Endothelial cell of umbilical vein (primary cell): ENCODE data around the gene CLPTM1L. TPM values are rescaled to one million over a fixed set of nuclear protein-coding genes. Genes with fewer than 3 reads are reported as not detected.

Source experiments
- BruUV-seq: library from RNA; stranded (reverse); fragments of 400-500 nt; replicated peaks from 2 replicates; lab custom pipeline; 2021; lab: Mats Ljungman, UMichigan
- CTCF ChIA-PET: fragments of 300-600, 350-600 bp; sonication (Branson Sonifier 250); formaldehyde crosslinking; loops from one replicate; lab custom pipeline; 2021; ENCODE audit warnings: antibody characterized with exemption, inconsistent platforms; lab: Charles Lee
- POLR2A ChIA-PET: fragments of 300-600, 350-600 bp; sonication (Branson Sonifier 250); formaldehyde crosslinking; loops from one replicate; lab custom pipeline; 2021; ENCODE audit warnings: antibody characterized with exemption, inconsistent platforms; lab: Charles Lee
- DNase-seq: peaks from one replicate; pipeline ENCODE4 v3.0.0-alpha.2; 2011; ENCODE audit warnings: low read depth, low spot score
- FAIRE-seq: peaks from 2 replicates; lab custom pipeline; 2011; peaks lifted over from hg19 to GRCh38; lab: Jason Lieb, UNC
- H2AFZ ChIP-seq: 2 replicates; pipeline ENCODE4 v1.6.0; 2012; ENCODE audit warnings: low read depth, low read length, control low read depth, inconsistent platforms
- H3K27ac ChIP-seq: 2 replicates; pipeline ENCODE4 v1.5.1; 2011; ENCODE audit warnings: low read depth, mild to moderate bottlenecking, control low read depth, low read length, moderate library complexity; ENCODE audit not compliant: insufficient read depth
- H3K27me3 ChIP-seq, 2 experiments: 2 replicates each; pipeline versions ENCODE4 v1.6.0 to v1.6.1; 2011; ENCODE audit warnings: low read length in 2 of 2, mixed read lengths in 1 of 2; ENCODE audit not compliant: control insufficient read depth in 2 of 2, insufficient read depth in 2 of 2
- H3K36me3 ChIP-seq, 2 experiments: 2 replicates in 1 of 2; 3 replicates in 1 of 2; pipeline ENCODE4 v1.5.1; 2011; ENCODE audit warnings: low read length in 2 of 2, mild to moderate bottlenecking in 1 of 2, moderate library complexity in 1 of 2; ENCODE audit not compliant: control insufficient read depth in 2 of 2, insufficient read depth in 2 of 2; ENCODE audit errors: extremely low read depth in 1 of 2
- H3K4me1 ChIP-seq: 3 replicates; pipeline ENCODE4 v1.5.1; 2011; ENCODE audit warnings: mild to moderate bottlenecking, low read length; ENCODE audit not compliant: control insufficient read depth, insufficient read depth; ENCODE audit errors: extremely low read depth
- H3K4me2 ChIP-seq: 2 replicates; pipeline ENCODE4 v1.6.1; 2011; ENCODE audit warnings: low read length, control low read depth, mixed read lengths; ENCODE audit not compliant: insufficient read depth
- H3K4me3 ChIP-seq, 3 experiments: fragments of 200-600 bp in 1 of 3; sonication (generic), shearing (Covaris generic) in 1 of 3; replicated peaks in 1 of 3; 2 replicates each; pipeline ENCODE4 v1.5.1; 2011 to 2016; ENCODE audit warnings: control low read depth in 3 of 3, low read length in 3 of 3, mild to moderate bottlenecking in 2 of 3, inconsistent platforms in 1 of 3, low read depth in 1 of 3, moderate library complexity in 1 of 3; ENCODE audit not compliant: insufficient read depth in 1 of 3
- H3K79me2 ChIP-seq: 2 replicates; pipeline ENCODE4 v1.6.0; 2012; ENCODE audit warnings: low read length, inconsistent platforms; ENCODE audit not compliant: control insufficient read depth, insufficient read depth
- H3K9ac ChIP-seq: replicated peaks from 2 replicates; pipeline ENCODE3; 2011; ENCODE audit warnings: low read length, control low read depth; ENCODE audit not compliant: insufficient read depth; ENCODE audit errors: extremely low read depth
- H3K9me1 ChIP-seq: replicated peaks from 3 replicates; pipeline ENCODE4 v1.6.0; 2011; ENCODE audit warnings: mild to moderate bottlenecking, low read length; ENCODE audit not compliant: control insufficient read depth, insufficient read depth; ENCODE audit errors: extremely low read depth
- H3K9me3 ChIP-seq: replicated peaks from 2 replicates; pipeline ENCODE4 v1.5.1; 2012; ENCODE audit warnings: low read length, inconsistent platforms; ENCODE audit not compliant: control insufficient read depth, insufficient read depth
- H4K20me1 ChIP-seq: replicated peaks from 2 replicates; pipeline ENCODE3; 2011; ENCODE audit warnings: mild to moderate bottlenecking, low read length; ENCODE audit not compliant: control insufficient read depth, insufficient read depth; ENCODE audit errors: extremely low read depth
- EZH2 ChIP-seq: IDR thresholded peaks from 2 replicates; pipeline ENCODE4 v1.6.1; 2012; ENCODE audit warnings: borderline replicate concordance, low read depth, mild to moderate bottlenecking, moderate library complexity, low read length, inconsistent platforms; ENCODE audit not compliant: severe bottlenecking
- FOS ChIP-seq: IDR thresholded peaks from 2 replicates; pipeline ENCODE4 v1.6.1; 2011; ENCODE audit warnings: mild to moderate bottlenecking, low read length, moderate library complexity, borderline replicate concordance; ENCODE audit not compliant: insufficient read depth
- GATA2 ChIP-seq: IDR thresholded peaks from 2 replicates; pipeline ENCODE4 v1.7.0; 2011; ENCODE audit warnings: low read depth, mild to moderate bottlenecking, moderate library complexity, mixed read lengths, low read length; ENCODE audit not compliant: insufficient read length, insufficient read depth
- JUN ChIP-seq: IDR thresholded peaks from 2 replicates; pipeline ENCODE4 v1.6.1; 2011; ENCODE audit warnings: borderline replicate concordance, low read depth; ENCODE audit not compliant: insufficient read length, insufficient read depth
- MYC ChIP-seq: IDR thresholded peaks from one replicate; pipeline ENCODE4 v1.6.1; 2011; ENCODE audit warnings: mild to moderate bottlenecking, low read depth, low read length
- POLR2A ChIP-seq: IDR thresholded peaks from 2 replicates; pipeline ENCODE4 v1.6.1; 2012; ENCODE audit warnings: low read depth, mild to moderate bottlenecking, control low read depth, low read length
- POLR2AphosphoS5 ChIP-seq: IDR thresholded peaks from 2 replicates; pipeline ENCODE4 v1.6.1; 2012; ENCODE audit warnings: low read depth, mild to moderate bottlenecking, control low read depth, low read length, moderate library complexity; ENCODE audit not compliant: insufficient read depth
- dilution Hi-C: fragments of 300-500 bp; cut with MboI; formaldehyde crosslinking; loops from one replicate; pipeline ENCODE4 v1.15.0; 2019; ENCODE audit warnings: low sequenced_read_pairs; ENCODE audit not compliant: extremely low pct_ligation_motif_present
- intact Hi-C: fragments of 100-400 bp; cut with micrococcal nuclease; formaldehyde crosslinking; loops from one replicate; pipeline ENCODE4 v1.10.0; 2022
- polyA plus RNA-seq, 4 experiments: library from polyadenylated mRNA; depleted of rRNA in 3 of 4; stranded (reverse) in 3 of 4; unstranded in 1 of 4; fragments of >200 nt; gene quantifications; 2 replicates each; pipeline versions ENCODE4 v1.2.1 to v1.2.3, GENCODE V29; 2011 to 2012; ENCODE audit warnings: missing spikeins in 1 of 4
- total RNA-seq: library from RNA; stranded (reverse); gene quantifications from 2 replicates; pipeline ENCODE4 v1.2.3, GENCODE V29; 2021
- TF ChIP-seq, protein P1 (sequence below): IDR thresholded peaks from 2 replicates; pipeline ENCODE4 v1.6.1; 2011; ENCODE audit not compliant: insufficient read depth, insufficient read length

The CLPTM1L gene
- total and polyA plus RNA-seq, 2 donors (not counting 3 experiments of a cell fraction or from before 2014, with no cell fraction given), result 116 to 191 TPM

DNA sequence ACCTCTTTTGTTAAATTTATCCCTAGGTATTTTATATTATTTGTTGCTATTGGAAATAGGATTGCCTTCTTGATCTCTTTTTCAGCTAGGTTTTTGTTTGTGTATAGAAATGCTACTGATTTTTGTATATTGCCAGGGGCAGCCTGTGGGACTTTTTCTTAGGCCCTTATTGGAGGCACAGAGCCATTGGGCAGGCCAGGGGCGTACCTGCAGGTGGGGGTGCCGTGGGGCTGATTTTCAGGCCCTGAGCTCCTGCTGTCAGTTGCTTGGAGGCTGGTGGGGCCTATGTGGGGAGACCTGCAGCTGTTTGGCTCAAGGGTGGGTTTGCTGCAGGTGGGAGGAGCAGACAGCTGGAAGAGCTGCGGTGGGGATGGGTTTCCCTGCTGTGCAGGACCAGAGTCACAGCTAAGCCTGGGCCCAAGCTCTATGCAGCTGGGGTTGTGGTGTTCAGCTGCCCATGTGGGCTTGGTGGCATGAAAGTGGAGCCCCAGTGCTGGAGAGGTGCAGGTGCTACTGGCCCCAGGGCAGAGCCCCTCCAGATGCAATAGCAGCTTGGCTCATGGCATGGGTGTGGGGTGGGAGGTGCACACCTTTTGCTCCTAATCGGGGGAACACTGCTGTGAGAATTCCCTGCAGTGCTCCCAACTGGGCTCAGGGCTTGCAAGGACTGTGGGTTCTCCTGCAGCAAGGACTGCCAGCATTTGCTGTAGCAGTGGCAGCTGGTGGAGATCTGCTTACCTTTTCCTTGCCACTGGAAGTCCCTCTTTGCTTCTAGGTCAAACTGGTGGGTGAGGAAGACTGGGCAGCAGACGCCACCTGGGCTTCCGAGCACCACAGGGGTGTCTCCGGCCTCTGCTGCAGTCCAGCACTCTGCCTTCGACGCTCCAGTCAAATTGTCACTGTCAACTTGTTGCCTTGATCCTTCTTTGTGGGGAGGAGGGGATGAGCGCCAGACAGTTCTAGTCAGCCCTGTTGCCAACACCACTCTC is 7.6 kb upstream of the CLPTM1L start:
- BruUV-seq, result no TSS peak
- H4K20me1 ChIP-seq, result no peaks in the 10 kb centered on the region
- H3K4me3 ChIP-seq, result no peak overlapping the region
- TF ChIP-seq POLR2A (no peak), FOS (no peak), MYC (no peak), JUN (no peak), POLR2AphosphoS5 (no peak), EZH2 (no peak), GATA2 (no peak)
- TF ChIP-seq, protein P1, sequence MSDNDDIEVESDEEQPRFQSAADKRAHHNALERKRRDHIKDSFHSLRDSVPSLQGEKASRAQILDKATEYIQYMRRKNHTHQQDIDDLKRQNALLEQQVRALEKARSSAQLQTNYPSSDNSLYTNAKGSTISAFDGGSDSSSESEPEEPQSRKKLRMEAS, result no peak
- H3K27ac ChIP-seq, result no peak overlapping the region
- no peaks in the 10 kb centered on the region for H3K79me2 ChIP-seq
- H2AFZ ChIP-seq, result no peak overlapping the region
- no peak for DNase-seq
- peaks cover 2 to 5% of the 10 kb centered on the region in 2 experiments for H3K27me3 ChIP-seq
- dilution Hi-C loops, result no loop called here
- no peaks in the 10 kb centered on the region for H3K9me3 ChIP-seq
- H3K9me1 ChIP-seq, result no peaks in the 10 kb centered on the region
- no peak for FAIRE-seq
- ChIA-PET POLR2A (no interaction called here), CTCF (interaction anchor here (0.6 kb wide), 1 partner anchor 293 kb away, joined by 3 read pairs; no protein-coding TSS in a partner anchor)
- no peaks in the 10 kb centered on the region for H3K36me3 ChIP-seq
- intact Hi-C loops, result no loop called here
- no peak overlapping the region for H3K4me2 ChIP-seq
- no peaks in the 10 kb centered on the region for H3K4me1 ChIP-seq
- H3K9ac ChIP-seq, result no peak overlapping the region
